Measurements from ENCODE around the gene RUNX1. TPM values are rescaled to one million over a fixed set of nuclear protein-coding genes. Genes with fewer than 3 reads are reported as not detected.

The RUNX1 gene
- total and polyA plus RNA-seq, 10 of the 15 experiments (the other 5 are each of a cell fraction or from before 2014, with no cell fraction given), result 0.90 to 15.2 (median 4.1) TPM

- BruUV-seq (replicated peaks), result no TSS peak
- ChIA-PET CTCF (interaction anchor here (1.0 to 2.0 kb wide), 2 partner anchors 509 to 1136 kb away, joined by 3 to 6 read pairs; no protein-coding TSS in a partner anchor), POLR2A (no interaction called here), RAD21 (ENCODE audit: unreplicated experiment) (no interaction called here), SMC1A (ENCODE audit: uncharacterized antibody, unreplicated experiment) (interaction anchor here (1.3 kb wide), 1 partner anchor 509 kb away, joined by 3 read pairs; no protein-coding TSS in a partner anchor)
- no peak for ATAC-seq
- no peak for FAIRE-seq
- Histone ChIP-seq H3K4me3 (no peak overlapping the region), H3K4me2 (ENCODE audit: control insufficient read depth, insufficient read depth) (no peak overlapping the region), H3K9ac (ENCODE audit: control insufficient read depth, insufficient read depth, low read length) (no peak overlapping the region), H3K27me3 (replicated peaks in 1 of 2; ENCODE audit: control insufficient read depth in 2 of 2, insufficient read depth in 2 of 2, low read length in 1 of 2) (peaks cover 3 to 9% of the 10 kb centered on the region in 2 experiments), H3K36me3 (ENCODE audit: control insufficient read depth in 2 of 2, insufficient read depth in 2 of 2, low read length in 1 of 2) (no peaks in the 10 kb centered on the region), H4K20me1 (ENCODE audit: control insufficient read depth, insufficient read depth) (no peaks in the 10 kb centered on the region), H3K4me1 (ENCODE audit: control insufficient read depth, insufficient read depth, low read length) (peaks cover 5% of the 10 kb centered on the region; the same call in 1 of the 2 replicates), H3K27ac (ENCODE audit: control insufficient read depth, insufficient read depth) (no peak overlapping the region), H2AFZ (ENCODE audit: control insufficient read depth, low read depth, low read length) (no peak overlapping the region), H3K9me3 (replicated peaks; ENCODE audit: control insufficient read depth, insufficient read depth, low read length) (no peaks in the 10 kb centered on the region; the same call in 2 of the 3 replicates), H3K79me2 (ENCODE audit: control insufficient read depth, insufficient read depth, low read length) (no peaks in the 10 kb centered on the region; the same call in 1 of the 2 replicates)
- intact Hi-C loops (cut with micrococcal nuclease; ENCODE audit: unreplicated experiment), result loop anchor here (5.0 kb wide), 1 partner anchor 951 kb away; no protein-coding TSS in a partner anchor
- DNase-seq (ENCODE audit: low read depth, low spot score), result no peak
- in situ Hi-C loops (cut with MboI), result no loop called here
- no peak for TF ChIP-seq EZH2 (IDR thresholded peaks at IDR 0.05; ENCODE audit: borderline replicate concordance, control insufficient read depth, low read depth, low read length)
- TF ChIP-seq RB1 (IDR thresholded peaks at IDR 0.05; ENCODE audit: borderline replicate concordance), result no peak
- TF ChIP-seq MLLT1 (IDR thresholded peaks at IDR 0.05), result no peak
- TF ChIP-seq RFX5 (IDR thresholded peaks at IDR 0.05; ENCODE audit: low read depth, low read length), result no peak
- TF ChIP-seq WRNIP1 (IDR thresholded peaks at IDR 0.05; ENCODE audit: borderline replicate concordance, low read depth, low read length), result no peak
- TF ChIP-seq SREBF2 (IDR thresholded peaks at IDR 0.05; ENCODE audit: low read length), result no peak
- no peak for TF ChIP-seq NFXL1 (IDR thresholded peaks at IDR 0.05; ENCODE audit: borderline replicate concordance)
- TF ChIP-seq ASH2L (IDR thresholded peaks at IDR 0.05; ENCODE audit: borderline replicate concordance, low read depth), result no peak
- TF ChIP-seq E2F8 (IDR thresholded peaks at IDR 0.05; ENCODE audit: low read depth, partially characterized antibody), result no peak
- TF ChIP-seq RELB (IDR thresholded peaks at IDR 0.05; ENCODE audit: low read depth), result no peak
- TF ChIP-seq CBFB (IDR thresholded peaks at IDR 0.05; ENCODE audit: low read depth), result no peak
- 73% methylated on average over 8 of the region's 8 CpGs for WGBS (ENCODE audit: insufficient coverage, insufficient replicate concordance, low lambda C conversion rate, missing lambda C conversion rate)
Observed at GRCh38 chr21:34891613-34891943, 157.5 kb downstream of the RUNX1 start.

All from GM12878 (cell line).